HCT116 (cell line): ENCODE data around the gene N4BP3. TPM values are rescaled to one million over a fixed set of nuclear protein-coding genes. Genes with fewer than 3 reads are reported as not detected.
A peak's percentile ranks its signal among the peaks of the same experiment; 100 is the strongest.
"Not testable (repeated sequence)": the region's sequence is repeated elsewhere in the genome, so short reads cannot be mapped to it uniquely, and the experiment has no call there.

Experiments used
- ATAC-seq: fragments of 200-7000 bp; cut with Tn5 transposase; 2 replicates; pipeline ENCODE4 v1.9.1; 2020; ENCODE audit warnings: mild to moderate bottlenecking, moderate library complexity
- BruUV-seq: library from RNA; stranded (reverse); fragments of 400-500 nt; replicated peaks from 2 replicates; lab custom pipeline; 2021; lab: Mats Ljungman, UMichigan
- CTCF ChIA-PET: fragments of 300-600 bp; sonication (Branson Sonifier 250); formaldehyde crosslinking; loops from one replicate; lab custom pipeline; 2021; ENCODE audit warnings: antibody characterized with exemption; lab: Charles Lee
- POLR2A ChIA-PET: fragments of 300-600, 350-600 bp; sonication (Branson Sonifier 250); formaldehyde crosslinking; loops from one replicate; lab custom pipeline; 2021; ENCODE audit warnings: antibody characterized with exemption; lab: Charles Lee
- RAD21 ChIA-PET, 2 experiments: fragments of 300-600 bp; sonication (Branson Sonifier 250); formaldehyde crosslinking; loops; one replicate each; lab custom pipeline; 2023; ENCODE audit warnings: low total read pairs in 2 of 2; ENCODE audit not compliant: uncharacterized antibody in 2 of 2, unreplicated experiment in 2 of 2, low non-redundant PET in 1 of 2; lab: Charles Lee
- DNase-seq: peaks from one replicate; pipeline ENCODE4 v3.0.0-alpha.2; 2010; ENCODE audit warnings: low read depth, low spot score
- H2AFZ ChIP-seq: fragments of 200-600 bp; shearing (Covaris generic), sonication (generic); 2 replicates; pipeline ENCODE4 v1.6.1; 2017; ENCODE audit warnings: low read depth, mixed run types, mixed read lengths, antibody characterized with exemption, low read length; ENCODE audit not compliant: poor library complexity, severe bottlenecking
- H3K27ac ChIP-seq: 2 replicates; pipeline ENCODE4 v1.5.1; 2012; ENCODE audit warnings: low read depth, low read length
- H3K27me3 ChIP-seq: fragments of 200-600 bp; sonication (generic); 2 replicates; pipeline ENCODE4 v1.6.1; 2016; ENCODE audit warnings: mixed run types, low read length, mixed read lengths; ENCODE audit not compliant: insufficient read depth
- H3K36me3 ChIP-seq, 2 experiments: fragments of 200-500 bp in 1 of 2; fragments of 200-600 bp in 1 of 2; sonication (Bioruptor generic) in 1 of 2; sonication (generic) in 1 of 2; 2 replicates each; pipeline versions ENCODE4 v1.5.1 to v1.6.1; 2014 to 2016; ENCODE audit warnings: low read length in 2 of 2, inconsistent platforms in 1 of 2, mixed read lengths in 1 of 2, mixed run types in 1 of 2; ENCODE audit not compliant: insufficient read depth in 2 of 2, control insufficient read depth in 1 of 2
- H3K4me1 ChIP-seq, 2 experiments: fragments of 200-600 bp in 1 of 2; sonication (generic) in 1 of 2; 2 replicates each; pipeline versions ENCODE4 v1.5.1 to v1.6.1; 2012 to 2017; ENCODE audit warnings: low read length in 2 of 2, inconsistent platforms in 1 of 2, mild to moderate bottlenecking in 1 of 2, mixed read lengths in 1 of 2, mixed run types in 1 of 2, moderate library complexity in 1 of 2; ENCODE audit not compliant: insufficient read depth in 2 of 2, control insufficient read depth in 1 of 2
- H3K4me2 ChIP-seq: fragments of 200-600 bp; sonication (generic); 2 replicates; pipeline ENCODE4 v1.6.1; 2017; ENCODE audit warnings: mixed run types, low read length, mixed read lengths
- H3K4me3 ChIP-seq, 2 experiments: fragments of 200-600 bp in 1 of 2; sonication (generic) in 1 of 2; replicated peaks in 1 of 2; 2 replicates each; pipeline ENCODE4 v1.5.1; 2011 to 2016; ENCODE audit warnings: low read length in 2 of 2, control low read depth in 1 of 2, low read depth in 1 of 2, mild to moderate bottlenecking in 1 of 2, mixed read lengths in 1 of 2, mixed run types in 1 of 2
- H3K79me2 ChIP-seq: fragments of 200-600 bp; sonication (generic); 2 replicates; pipeline ENCODE4 v1.6.1; 2017; ENCODE audit warnings: mild to moderate bottlenecking, mixed run types, low read length, moderate library complexity, mixed read lengths; ENCODE audit not compliant: insufficient read depth
- H3K9ac ChIP-seq: fragments of 200-600 bp; sonication (generic); 2 replicates; pipeline ENCODE4 v1.6.1; 2016; ENCODE audit warnings: low read length, mixed read lengths
- H3K9me2 ChIP-seq: fragments of 200-600 bp; sonication (generic), shearing (Covaris generic); 2 replicates; pipeline ENCODE4 v1.6.1; 2017; ENCODE audit warnings: mixed run types, mild to moderate bottlenecking, moderate library complexity; ENCODE audit not compliant: insufficient read depth
- H3K9me3 ChIP-seq, 2 experiments: fragments of 200-500 bp in 1 of 2; fragments of 200-600 bp in 1 of 2; sonication (Bioruptor generic) in 1 of 2; sonication (generic) in 1 of 2; 2 replicates each; pipeline ENCODE4 v1.6.1; 2014 to 2017; ENCODE audit warnings: low read length in 2 of 2, mixed read lengths in 2 of 2, inconsistent platforms in 1 of 2, low read depth in 1 of 2, mild to moderate bottlenecking in 1 of 2, mixed run types in 1 of 2, moderate library complexity in 1 of 2; ENCODE audit not compliant: control insufficient read depth in 1 of 2, insufficient read depth in 1 of 2
- H4K20me1 ChIP-seq: fragments of 200-600 bp; sonication (generic), shearing (Covaris generic); 2 replicates; pipeline ENCODE4 v1.6.1; 2017; ENCODE audit warnings: mixed run types, mild to moderate bottlenecking, moderate library complexity; ENCODE audit not compliant: insufficient read depth
- ATF3 ChIP-seq: IDR thresholded peaks from 2 replicates; pipeline ENCODE4 v1.6.1; 2012
- CBX3 ChIP-seq: IDR thresholded peaks from 2 replicates; pipeline ENCODE4 v1.6.1; 2012; ENCODE audit warnings: low read depth
- CTCF ChIP-seq, 3 experiments: fragments of 200-600 bp in 1 of 3; sonication (generic) in 1 of 3; IDR thresholded peaks in 2 of 3; conservative IDR thresholded peaks in 1 of 3; 2 replicates each; pipeline ENCODE4 v1.5.1; 2012 to 2017; ENCODE audit warnings: low read depth in 2 of 3, low read length in 2 of 3, antibody characterized with exemption in 1 of 3, borderline replicate concordance in 1 of 3, control low read depth in 1 of 3, mild to moderate bottlenecking in 1 of 3, mixed read lengths in 1 of 3, mixed run types in 1 of 3, moderate library complexity in 1 of 3; ENCODE audit not compliant: insufficient read depth in 1 of 3
- EGR1 ChIP-seq: IDR thresholded peaks from 2 replicates; pipeline ENCODE4 v1.6.1; 2012; ENCODE audit warnings: low read depth
- ELF1 ChIP-seq: IDR thresholded peaks from 2 replicates; pipeline ENCODE4 v1.6.1; 2012; ENCODE audit warnings: low read depth, borderline replicate concordance
- EZH2 ChIP-seq: fragments of 200-600 bp; sonication (generic); IDR thresholded peaks from 2 replicates; pipeline ENCODE4 v1.6.1; 2017; ENCODE audit warnings: antibody characterized with exemption, mixed run types
- EZH2phosphoT487 ChIP-seq: fragments of 200-600 bp; IDR thresholded peaks from 2 replicates; pipeline ENCODE4 v1.6.1; 2018; ENCODE audit warnings: antibody characterized with exemption, borderline replicate concordance
- FOSL1 ChIP-seq: IDR thresholded peaks from 2 replicates; pipeline ENCODE4 v1.6.1; 2012; ENCODE audit warnings: low read depth
- JUND ChIP-seq: IDR thresholded peaks from 2 replicates; pipeline ENCODE4 v1.6.1; 2012
- MAX ChIP-seq: IDR thresholded peaks from 2 replicates; pipeline ENCODE4 v1.6.1; 2012
- POLR2AphosphoS5 ChIP-seq: IDR thresholded peaks from 2 replicates; pipeline ENCODE4 v1.6.1; 2011; ENCODE audit warnings: mild to moderate bottlenecking, low read depth, low read length, moderate library complexity
- RAD21 ChIP-seq: IDR thresholded peaks from 2 replicates; pipeline ENCODE4 v1.6.1; 2012; ENCODE audit warnings: low read depth, mild to moderate bottlenecking
- SP1 ChIP-seq: IDR thresholded peaks from 2 replicates; pipeline ENCODE4 v1.6.1; 2012; ENCODE audit warnings: low read depth
- SRF ChIP-seq: IDR thresholded peaks from 2 replicates; pipeline ENCODE4 v1.6.1; 2012; ENCODE audit warnings: low read depth
- TCF7L2 ChIP-seq: IDR thresholded peaks from 2 replicates; pipeline ENCODE4 v1.7.0; 2011; ENCODE audit warnings: borderline replicate concordance, inconsistent platforms; ENCODE audit not compliant: insufficient read depth, insufficient read length; ENCODE audit errors: extremely low read depth
- YY1 ChIP-seq: IDR thresholded peaks from 2 replicates; pipeline ENCODE4 v1.6.1; 2011; ENCODE audit warnings: low read length, low read depth, moderate library complexity, mild to moderate bottlenecking; ENCODE audit not compliant: insufficient replicate concordance; ENCODE audit errors: extremely low read depth
- intact Hi-C: fragments of 100-400 bp; cut with micrococcal nuclease; formaldehyde crosslinking; loops from 2 replicates; pipeline ENCODE4 v1.10.0; 2022
- total RNA-seq: library from RNA; stranded (reverse); gene quantifications from one replicate; pipeline ENCODE4 v1.2.1, GENCODE V29; 2021; ENCODE audit not compliant: unreplicated experiment

Gene N4BP3
- total RNA-seq, 1 experiment from 2014 or later: 5.2 TPM

GRCh38 chr5:178129296-178129695 lies 16.0 kb downstream of the N4BP3 start:
- Histone ChIP-seq H3K9me3 (no peaks in the 10 kb centered on the region), H3K9me2 (no peaks in the 10 kb centered on the region), H3K9ac (no peak overlapping the region), H3K36me3 (no peaks in the 10 kb centered on the region; a peak in 1 of 4 replicates), H3K79me2 (peaks cover 16% of the 10 kb centered on the region), H3K4me2 (no peak overlapping the region), H3K27me3 (no peaks in the 10 kb centered on the region), H3K4me1 (peaks cover 6 to 15% of the 10 kb centered on the region in 2 experiments; a peak in 2 of 4 replicates), H2AFZ (no peak overlapping the region), H3K4me3 (no peak overlapping the region), H4K20me1 (no peaks in the 10 kb centered on the region), H3K27ac (no peak overlapping the region)
- TF ChIP-seq YY1: no peak
- no peak for TF ChIP-seq JUND
- no peak for TF ChIP-seq EGR1
- no peak for TF ChIP-seq ATF3
- no peak for TF ChIP-seq RAD21
- TF ChIP-seq ELF1: no peak
- TF ChIP-seq MAX: no peak
- no peak for TF ChIP-seq SRF
- no peak for TF ChIP-seq SP1
- TF ChIP-seq POLR2AphosphoS5: no peak
- TF ChIP-seq CTCF (IDR thresholded peaks at IDR 0.05 in 2 of 3, conservative IDR thresholded peaks at IDR 0.05 in 1 of 3; ENCODE audit: borderline replicate concordance in 1 of 3, insufficient read depth in 1 of 3, low read depth in 2 of 3, low read length in 2 of 3): no peak
- TF ChIP-seq TCF7L2: no peak
- TF ChIP-seq EZH2: no peak
- no peak for TF ChIP-seq CBX3
- TF ChIP-seq EZH2phosphoT487: no peak
- no peak for TF ChIP-seq FOSL1
- intact Hi-C loops: no loop called here
- DNase-seq (no peak), ATAC-seq (no peak)
- ChIA-PET RAD21 (no interaction called here), CTCF (interaction anchor here (0.7 kb wide), 1 partner anchor 45 kb away, joined by 3 read pairs; no protein-coding TSS in a partner anchor), POLR2A (no interaction called here)
- no TSS peak for BruUV-seq

GRCh38 chr5:178130234-178130575 lies 16.9 kb downstream of the N4BP3 start:
- H3K79me2 ChIP-seq: peaks cover 16% of the 10 kb centered on the region
- H3K4me1 ChIP-seq: peaks cover 6 to 15% of the 10 kb centered on the region in 2 experiments; a peak in 2 of 4 replicates
- DNase-seq, RAD21 ChIA-PET, H3K9me2 ChIP-seq, CTCF ChIA-PET, H4K20me1 ChIP-seq, H3K36me3 ChIP-seq, H3K27me3 ChIP-seq, intact Hi-C loops, H3K9me3 ChIP-seq, POLR2A ChIA-PET, ATAC-seq: not testable (repeated sequence)
- H3K4me3 ChIP-seq: peak overlapping the region; percentile 88 to 94
- H3K27ac ChIP-seq: peak overlapping the region; percentile 60
- BruUV-seq: TSS peak; percentile 77
- peak overlapping the region; percentile 94 for H3K9ac ChIP-seq
- H3K4me2 ChIP-seq: peak overlapping the region; percentile 94
- peak overlapping the region; percentile 35 for H2AFZ ChIP-seq
